ENCODE measurements around the gene RPS6KB2.

GRCh38 chr11:67450796-67451657 is 22.7 kb downstream of the RPS6KB2 start:
- TF ChIP-seq POLR2A (IDR thresholded peaks at IDR 0.05) (no peak), CTCF (IDR thresholded peaks at IDR 0.05) (no peak), EP300 (IDR thresholded peaks at IDR 0.05) (no peak)
